ENCODE results near the gene CNNM4.

DNA sequence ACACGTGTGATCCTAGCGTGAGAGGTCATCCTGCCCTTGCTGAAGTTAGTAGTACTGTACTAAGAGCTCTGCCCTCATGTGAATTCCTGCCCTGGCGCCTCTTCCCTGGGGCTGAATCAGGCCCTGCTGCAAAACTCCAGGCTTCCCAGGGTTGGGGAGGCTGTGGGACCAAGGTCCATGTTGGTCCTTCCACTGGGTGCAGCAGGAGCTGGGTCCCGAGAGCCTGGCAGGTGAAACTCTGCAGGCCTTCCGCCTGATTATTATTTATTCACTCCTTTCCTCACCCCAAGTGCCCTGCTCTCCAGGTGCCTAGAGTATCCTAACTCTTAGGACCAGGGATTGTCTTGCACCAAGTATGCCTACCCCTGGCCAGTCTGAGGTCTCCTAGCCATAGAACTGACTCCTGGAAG, 50.1 kb downstream of the CNNM4 start:
- TF ChIP-seq, protein P1, sequence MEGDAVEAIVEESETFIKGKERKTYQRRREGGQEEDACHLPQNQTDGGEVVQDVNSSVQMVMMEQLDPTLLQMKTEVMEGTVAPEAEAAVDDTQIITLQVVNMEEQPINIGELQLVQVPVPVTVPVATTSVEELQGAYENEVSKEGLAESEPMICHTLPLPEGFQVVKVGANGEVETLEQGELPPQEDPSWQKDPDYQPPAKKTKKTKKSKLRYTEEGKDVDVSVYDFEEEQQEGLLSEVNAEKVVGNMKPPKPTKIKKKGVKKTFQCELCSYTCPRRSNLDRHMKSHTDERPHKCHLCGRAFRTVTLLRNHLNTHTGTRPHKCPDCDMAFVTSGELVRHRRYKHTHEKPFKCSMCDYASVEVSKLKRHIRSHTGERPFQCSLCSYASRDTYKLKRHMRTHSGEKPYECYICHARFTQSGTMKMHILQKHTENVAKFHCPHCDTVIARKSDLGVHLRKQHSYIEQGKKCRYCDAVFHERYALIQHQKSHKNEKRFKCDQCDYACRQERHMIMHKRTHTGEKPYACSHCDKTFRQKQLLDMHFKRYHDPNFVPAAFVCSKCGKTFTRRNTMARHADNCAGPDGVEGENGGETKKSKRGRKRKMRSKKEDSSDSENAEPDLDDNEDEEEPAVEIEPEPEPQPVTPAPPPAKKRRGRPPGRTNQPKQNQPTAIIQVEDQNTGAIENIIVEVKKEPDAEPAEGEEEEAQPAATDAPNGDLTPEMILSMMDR (IDR thresholded peaks at IDR 0.05): no peak
- TF ChIP-seq POLR2AphosphoS5 (IDR thresholded peaks at IDR 0.05): no peak
